Measurements from ENCODE around the gene RBSN. TPM values are rescaled to one million over a fixed set of nuclear protein-coding genes. Genes with fewer than 3 reads are reported as not detected.

RBSN gene
- total and polyA plus RNA-seq, 2 of the 4 experiments (the other 2 are of a cell fraction): 8.7 to 33.7 TPM

GRCh38 chr3:15049584-15049983 lies 49.4 kb downstream of the RBSN start:
- H3K23ac ChIP-seq (ENCODE audit: low read depth, low read length): no peak overlapping the region
- no peak overlapping the region for H3K4me2 ChIP-seq (ENCODE audit: low read depth, low read length)
- no peak overlapping the region for H3K56ac ChIP-seq (ENCODE audit: extremely low read depth, insufficient read depth, low read length)
- H3K36me3 ChIP-seq (ENCODE audit: control insufficient read depth, insufficient read depth, low read length): peaks cover 50% of the 10 kb centered on the region
- H4K91ac ChIP-seq (ENCODE audit: insufficient read depth, low read depth, low read length): no peak overlapping the region
- intact Hi-C loops (cut with micrococcal nuclease) (no loop called here), dilution Hi-C loops (cut with HindIII; ENCODE audit: low sequenced_read_pairs, unreplicated experiment) (no loop called here), in situ Hi-C loops (cut with MboI; ENCODE audit: low sequenced_read_pairs) (loop anchor here (25.0 kb wide), 1 partner anchor 387 kb away; the partner anchor contains the start of gene CCDC174)
- H4K20me1 ChIP-seq (ENCODE audit: insufficient read depth, low read length): peaks cover 4% of the 10 kb centered on the region
- no peak overlapping the region for H2BK120ac ChIP-seq (ENCODE audit: low read depth, low read length)
- no peak overlapping the region for H3K18ac ChIP-seq (ENCODE audit: low read depth, low read length)
- POLR2A ChIA-PET (ENCODE audit: unreplicated experiment): no interaction called here
- peaks cover 25 to 44% of the 10 kb centered on the region in 2 experiments for H3K79me1 ChIP-seq (ENCODE audit: low read depth in 1 of 2, low read length in 2 of 2)
- H2BK20ac ChIP-seq (ENCODE audit: low read depth, low read length): no peak overlapping the region
- BruUV-seq (replicated peaks): no TSS peak
- TF ChIP-seq NFE2L2 (IDR thresholded peaks at IDR 0.05; ENCODE audit: low read depth, low read length) (no peak), MAFK (IDR thresholded peaks at IDR 0.05; ENCODE audit: low read depth, low read length) (no peak), RFX5 (IDR thresholded peaks at IDR 0.05; ENCODE audit: low read depth, low read length) (no peak), MXI1 (IDR thresholded peaks at IDR 0.05; ENCODE audit: borderline replicate concordance, low read depth, low read length) (no peak), SMC3 (IDR thresholded peaks at IDR 0.05; ENCODE audit: low read depth, low read length) (no peak), BHLHE40 (IDR thresholded peaks at IDR 0.05; ENCODE audit: low read depth, low read length) (no peak)
- no peak overlapping the region for H2AK9ac ChIP-seq (replicated peaks; ENCODE audit: low read depth, low read length, poor library complexity)
- H2AK5ac ChIP-seq (ENCODE audit: low read depth, low read length): no peak overlapping the region
- H4K8ac ChIP-seq (ENCODE audit: low read depth in 2 of 2, low read length in 2 of 2): no peak overlapping the region
- H2BK15ac ChIP-seq (ENCODE audit: low read depth, low read length): no peak overlapping the region
- no CpG with 5 or more reads among the region's 2 CpGs for WGBS, 2 experiments (ENCODE audit: extremely low coverage in 2 of 2, insufficient read length in 1 of 2)
- no peak for ATAC-seq (ENCODE audit: low read depth)
- H3K27ac ChIP-seq (ENCODE audit: insufficient read depth, low read length): no peak overlapping the region
- H2AFZ ChIP-seq (replicated peaks; ENCODE audit: low read length, poor library complexity): no peak overlapping the region
- CTCF ChIA-PET: no interaction called here
- no peak overlapping the region for H3K9ac ChIP-seq (ENCODE audit: low read depth, low read length)
- H3K27me3 ChIP-seq (ENCODE audit: control insufficient read depth, insufficient read depth, low read length): no peaks in the 10 kb centered on the region
- no peak overlapping the region for H3K4ac ChIP-seq (ENCODE audit: low read depth, low read length)
- no peaks in the 10 kb centered on the region for H3K4me1 ChIP-seq (ENCODE audit: control insufficient read depth, insufficient read depth, low read length)
- no peaks in the 10 kb centered on the region for H3K9me3 ChIP-seq (ENCODE audit: control insufficient read depth, insufficient read depth, low read length)
- H3K4me3 ChIP-seq (ENCODE audit: insufficient read depth, low read depth, low read length): no peak overlapping the region
- no peak for DNase-seq
- no peak overlapping the region for H3K14ac ChIP-seq (replicated peaks; ENCODE audit: low read depth, low read length)
- no peaks in the 10 kb centered on the region; the same call in 1 of the 2 replicates for H3K9me1 ChIP-seq (ENCODE audit: insufficient read depth, low read length)
- H2BK5ac ChIP-seq (ENCODE audit: low read depth, low read length, poor library complexity, severe bottlenecking): no peak overlapping the region
- H4K5ac ChIP-seq (ENCODE audit: low read depth, low read length): no peak overlapping the region

Data from IMR-90 (cell line).